ENCODE data around the gene RSBN1L.
"Not testable (repeated sequence)": the region's sequence is repeated elsewhere in the genome, so short reads cannot be mapped to it uniquely, and the experiment has no call there.

Gene RSBN1L

DNA sequence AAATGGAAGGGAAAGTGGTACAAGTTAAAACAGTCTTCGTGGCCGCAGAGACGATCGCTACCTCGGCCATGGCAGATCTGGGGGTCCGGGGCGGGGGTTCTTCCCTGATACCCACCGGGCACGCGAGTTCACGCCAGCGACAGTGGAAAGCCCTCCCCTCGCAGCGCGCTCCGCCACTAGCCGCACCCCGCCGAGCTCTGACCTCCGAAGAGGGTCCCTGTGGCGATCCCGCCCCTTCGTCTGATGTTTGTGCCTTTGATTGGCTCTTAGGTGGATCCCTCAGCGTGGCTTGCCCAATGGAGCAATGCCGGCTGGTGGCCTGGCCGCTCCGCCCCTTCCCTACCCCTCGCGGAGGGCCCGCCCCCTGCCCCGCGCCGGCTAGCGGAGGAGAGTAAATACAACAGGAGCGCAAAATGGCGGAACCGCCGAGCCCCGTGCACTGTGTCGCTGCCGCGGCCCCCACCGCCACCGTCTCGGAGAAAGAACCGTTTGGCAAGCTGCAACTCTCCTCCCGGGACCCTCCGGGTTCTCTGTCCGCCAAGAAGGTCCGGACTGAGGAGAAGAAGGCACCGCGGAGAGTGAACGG is at the start of gene RSBN1L:
Gene RSBN1L, plus strand, starts transcription at position 403 of the 586 bp plus-strand sequence. Its CDS starts 11 bp downstream, at position 414.
- peak; percentile 98 for DNase-seq (ENCODE audit: low spot score)

- DNase-seq (ENCODE audit: low spot score): no peak
Measured at GRCh38 chr7:77648742-77649338, 47.4 kb upstream of the RSBN1L start.

DNA sequence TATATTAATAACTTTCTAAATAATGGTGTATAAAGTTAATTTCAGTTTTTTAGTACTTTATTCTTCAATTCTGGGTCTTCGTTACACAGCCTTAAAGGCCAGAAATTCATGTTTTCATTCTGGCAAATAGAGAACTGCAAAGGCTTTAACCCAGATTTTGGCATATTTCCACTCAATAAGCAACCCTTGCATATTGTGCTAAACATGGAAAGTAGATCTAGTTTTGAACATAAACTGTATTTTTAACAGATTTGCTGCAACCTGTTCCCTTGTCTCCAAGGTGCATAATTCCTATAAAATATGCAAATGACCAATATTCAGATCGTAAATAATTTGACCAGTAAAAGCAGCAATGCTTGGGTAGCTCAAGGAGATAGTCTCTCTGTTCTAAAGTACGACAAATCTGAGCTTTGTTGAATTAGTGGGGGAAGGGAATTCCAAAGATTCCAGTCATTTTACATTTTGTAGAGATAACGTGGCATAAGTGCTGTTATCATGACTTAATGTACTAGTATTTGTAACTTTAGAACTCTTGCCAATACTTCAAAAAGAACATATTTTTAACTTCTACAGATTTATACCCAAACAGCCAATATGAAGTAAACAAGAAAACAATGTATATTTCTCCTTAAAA is 46.4 kb upstream of the RSBN1L start:
- no peak for DNase-seq (ENCODE audit: low spot score)

DNA sequence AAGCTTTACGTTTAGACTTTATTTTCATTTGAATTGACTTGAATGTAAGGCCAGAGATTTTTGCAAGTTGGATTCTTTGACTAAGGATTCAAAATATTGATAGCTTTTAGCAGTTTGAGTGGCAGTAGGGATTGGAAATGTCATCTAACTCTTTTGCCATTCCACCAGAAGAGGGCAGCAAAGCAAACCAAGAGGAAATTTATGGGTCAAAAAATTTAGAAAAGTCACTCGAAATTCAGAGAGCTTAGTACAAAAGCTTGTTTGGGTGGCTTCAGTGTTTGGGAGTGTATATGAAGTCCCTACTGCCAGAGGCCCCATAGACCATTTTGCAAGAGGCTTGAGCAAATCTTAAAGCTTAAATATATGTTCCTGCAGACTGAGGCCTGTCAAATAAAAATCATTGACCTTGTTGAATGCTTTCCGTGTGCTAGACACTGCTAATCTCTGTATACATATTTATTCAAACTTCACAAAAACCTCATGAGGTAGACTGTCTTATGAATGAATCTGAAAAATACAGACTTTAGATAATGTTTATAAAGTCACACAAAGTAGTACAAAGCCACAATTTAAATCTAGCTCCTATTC is 44.6 kb upstream of the RSBN1L start:
- DNase-seq (ENCODE audit: low spot score): peak; percentile 48

GRCh38 chr7:77652826-77653225 is 43.4 kb upstream of the RSBN1L start:
- not testable (repeated sequence) for DNase-seq (ENCODE audit: low spot score)

DNA sequence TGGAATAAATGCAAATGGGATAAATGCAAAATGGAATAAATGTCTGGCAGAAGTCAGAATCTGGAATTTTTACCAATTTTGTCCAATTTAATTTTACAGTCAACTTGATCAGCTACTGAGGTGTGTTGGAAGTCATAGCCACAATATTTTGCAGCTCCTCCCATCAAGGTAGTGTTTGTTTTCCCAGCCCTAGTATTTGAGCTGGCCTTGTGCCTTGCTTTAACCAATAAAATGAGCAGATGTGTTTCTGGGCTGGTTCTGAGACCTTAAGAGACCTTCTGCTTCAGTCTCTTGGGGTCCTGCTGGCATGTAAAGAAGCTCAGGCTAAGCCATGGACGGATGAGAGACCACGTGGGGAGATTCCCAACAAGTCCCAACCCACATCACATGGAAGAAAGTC is 42.7 kb upstream of the RSBN1L start:
- DNase-seq (ENCODE audit: low spot score): no peak

DNA sequence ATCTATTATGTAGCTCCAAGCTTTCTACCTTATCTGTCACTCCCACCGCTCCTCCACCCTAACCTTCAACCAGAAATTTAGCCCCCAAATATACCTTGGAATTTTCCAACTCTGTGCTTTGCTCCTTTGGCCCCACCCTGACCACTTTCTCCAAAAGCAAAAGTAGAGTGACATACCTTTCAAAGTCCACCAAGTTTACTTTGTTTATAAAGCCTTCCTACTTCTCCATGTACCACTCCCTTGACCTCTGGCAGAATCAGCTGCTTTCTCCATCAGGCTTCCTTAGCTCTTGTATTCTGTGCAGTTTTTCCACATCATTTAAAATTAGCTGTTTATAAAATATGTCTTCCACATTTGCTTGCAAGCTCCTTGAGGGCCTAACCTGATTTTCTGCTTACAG is 40.9 kb upstream of the RSBN1L start:
- DNase-seq (ENCODE audit: low spot score): no peak

DNA sequence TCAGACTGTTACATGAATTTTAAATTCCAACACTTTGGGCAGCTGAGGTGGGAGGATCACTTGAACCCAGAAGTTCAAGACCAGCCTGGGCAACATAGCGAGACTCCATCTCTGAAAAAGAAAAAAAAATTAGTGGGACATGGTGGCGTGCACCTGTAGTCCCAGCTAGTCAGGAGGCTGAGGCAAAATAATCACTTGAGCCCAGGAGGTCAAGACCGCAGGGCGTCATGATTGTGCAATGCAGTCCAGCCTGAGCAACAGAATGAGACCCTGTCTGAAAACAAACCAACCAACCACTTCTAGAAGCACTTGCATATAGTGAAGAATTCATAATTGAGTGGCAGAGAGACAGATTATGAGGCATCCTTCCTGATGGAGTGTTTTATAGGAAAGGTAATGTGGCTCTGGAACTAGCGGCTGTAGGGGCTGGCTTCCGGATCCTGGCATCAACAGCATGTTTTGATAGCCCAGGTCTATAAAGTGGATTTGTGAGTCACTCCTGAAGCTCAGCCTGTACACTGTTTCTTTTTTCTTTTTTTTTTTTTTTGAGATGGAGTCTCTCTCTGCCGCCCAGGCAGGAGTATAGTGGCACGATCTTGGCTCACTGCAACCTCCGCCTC is 40.3 kb upstream of the RSBN1L start:
- DNase-seq (ENCODE audit: low spot score): no peak

DNA sequence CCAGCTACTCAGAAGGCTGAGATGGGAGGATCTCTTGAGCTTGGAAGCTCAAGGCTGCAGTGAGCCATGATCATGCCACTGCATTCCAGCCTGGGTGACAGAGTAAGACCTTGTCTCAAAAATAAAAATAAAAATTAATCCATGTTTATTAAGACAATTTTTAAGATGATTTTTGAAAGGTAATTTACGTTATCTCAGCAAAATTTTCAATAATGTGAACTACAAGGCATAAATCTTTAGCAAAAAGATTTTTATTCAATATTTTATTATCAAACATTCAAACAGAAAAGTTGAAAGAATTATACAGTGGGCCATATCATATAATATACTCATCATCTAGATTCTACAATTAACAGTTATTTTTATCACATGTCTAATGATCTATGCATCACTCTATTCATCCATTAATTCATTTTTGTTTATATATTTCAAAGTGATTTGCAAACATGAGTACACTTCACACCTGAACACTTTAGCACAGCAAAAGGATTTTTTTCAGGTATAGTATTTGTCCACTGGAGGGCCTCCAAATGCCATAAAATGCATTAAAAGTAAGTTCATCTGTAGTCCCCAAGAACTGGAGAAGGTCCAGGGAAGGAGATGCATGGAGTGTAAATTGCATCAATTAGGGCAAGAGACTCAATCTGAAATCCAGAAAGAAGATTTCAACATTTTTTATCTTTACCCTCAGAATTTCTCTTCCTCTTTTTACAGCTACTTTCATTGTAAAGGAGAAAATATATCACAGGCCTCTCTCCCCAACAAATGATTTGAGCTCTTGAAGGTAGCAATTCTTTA is 38.6 kb upstream of the RSBN1L start:
- DNase-seq (ENCODE audit: low spot score): peak; percentile 43

DNA sequence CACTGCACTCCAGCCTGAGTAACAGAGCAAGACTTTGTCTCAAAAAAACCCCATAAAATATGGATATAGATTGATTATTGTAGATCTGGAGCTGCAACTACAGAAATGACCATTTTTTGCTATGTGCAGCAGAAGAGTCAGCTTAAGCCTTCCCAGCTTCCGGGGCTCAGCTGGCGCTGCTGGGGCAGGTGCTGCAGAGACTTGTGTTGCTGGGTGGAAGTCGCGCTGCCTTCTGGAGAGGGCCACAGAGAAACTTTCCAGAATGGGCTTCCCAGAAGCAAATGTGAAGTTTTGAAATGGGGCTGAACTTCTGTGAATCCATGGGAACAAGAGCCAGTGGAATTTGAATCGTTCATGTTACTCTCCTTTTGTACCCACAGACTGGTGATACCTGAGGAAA is 37.3 kb upstream of the RSBN1L start:
- no peak for DNase-seq (ENCODE audit: low spot score)

- DNase-seq (ENCODE audit: low spot score): no peak
Measured at GRCh38 chr7:77661816-77662215, 34.4 kb upstream of the RSBN1L start.

DNA sequence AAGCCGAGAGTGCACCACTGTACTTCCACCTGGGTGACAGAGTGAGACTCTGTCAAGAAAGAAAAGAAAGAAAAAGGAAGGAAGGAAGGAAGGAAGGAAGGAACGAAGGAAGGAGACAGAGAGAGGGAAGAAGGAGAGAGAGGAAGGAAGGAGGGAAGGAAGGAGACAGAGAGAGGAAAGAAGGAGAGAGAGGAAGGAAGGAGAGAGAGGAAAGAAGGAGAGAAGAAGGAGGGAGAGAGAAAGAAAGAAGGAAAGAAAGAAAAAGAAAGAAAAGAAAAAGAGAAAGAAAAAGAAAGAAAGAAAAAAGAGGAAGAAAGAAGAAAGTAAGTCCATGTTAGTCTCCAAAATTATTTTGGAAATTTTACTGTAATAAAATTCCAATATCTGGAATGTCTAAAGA is 33.4 kb upstream of the RSBN1L start:
- DNase-seq (ENCODE audit: low spot score): no peak

GRCh38 chr7:77664715-77665114 is 31.5 kb upstream of the RSBN1L start:
- no peak for DNase-seq (ENCODE audit: low spot score)

DNA sequence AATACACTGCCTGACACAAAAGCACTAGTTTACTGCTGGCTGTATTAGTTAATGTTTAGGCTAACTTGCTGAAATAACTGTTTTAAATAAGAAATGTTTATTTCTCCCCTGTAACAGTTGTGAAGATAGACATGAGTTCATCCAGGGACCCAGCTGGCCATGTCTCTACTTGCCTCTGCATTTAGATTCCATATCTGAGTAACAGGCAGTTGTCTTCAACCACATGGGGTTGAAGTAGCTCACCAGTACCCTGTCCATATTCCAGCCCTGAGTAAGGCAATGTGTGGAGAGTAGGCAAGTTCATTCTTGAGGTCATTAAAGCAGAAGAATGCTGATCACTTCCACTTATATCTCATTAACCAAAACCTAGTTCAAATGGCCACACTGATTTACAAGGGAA is 31.1 kb upstream of the RSBN1L start:
- DNase-seq (ENCODE audit: low spot score): no peak

DNA sequence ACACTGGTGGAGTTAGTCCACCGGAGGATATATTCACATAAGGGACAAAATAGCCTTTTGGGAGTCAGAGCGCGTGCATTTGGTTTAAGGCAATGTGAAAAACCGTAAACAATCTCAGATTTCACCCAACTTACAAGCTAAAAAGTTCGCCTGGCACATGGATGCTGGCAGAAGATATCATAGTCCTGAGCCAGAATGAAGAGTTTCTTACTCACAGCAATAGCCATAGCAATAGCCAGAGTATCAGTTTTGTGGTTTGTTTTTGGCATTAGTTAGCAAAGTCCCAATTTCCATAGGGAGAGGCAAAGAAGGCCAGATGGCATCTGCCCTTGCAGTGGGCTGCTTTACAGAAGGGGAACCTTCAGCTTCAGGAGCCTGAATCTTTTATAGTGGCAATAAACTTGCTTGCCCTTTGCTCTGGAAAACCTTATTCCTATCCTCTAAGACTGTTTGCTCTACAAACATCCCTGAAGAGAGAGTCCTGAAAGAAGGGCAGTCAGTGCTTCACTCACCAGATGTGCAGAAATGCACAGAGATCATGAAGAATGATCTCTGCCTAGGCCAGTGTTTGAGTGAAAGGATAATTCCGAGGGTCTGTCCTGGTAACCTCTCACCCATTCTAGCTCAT is 28.7 kb upstream of the RSBN1L start:
- DNase-seq (ENCODE audit: low spot score): no peak

DNA sequence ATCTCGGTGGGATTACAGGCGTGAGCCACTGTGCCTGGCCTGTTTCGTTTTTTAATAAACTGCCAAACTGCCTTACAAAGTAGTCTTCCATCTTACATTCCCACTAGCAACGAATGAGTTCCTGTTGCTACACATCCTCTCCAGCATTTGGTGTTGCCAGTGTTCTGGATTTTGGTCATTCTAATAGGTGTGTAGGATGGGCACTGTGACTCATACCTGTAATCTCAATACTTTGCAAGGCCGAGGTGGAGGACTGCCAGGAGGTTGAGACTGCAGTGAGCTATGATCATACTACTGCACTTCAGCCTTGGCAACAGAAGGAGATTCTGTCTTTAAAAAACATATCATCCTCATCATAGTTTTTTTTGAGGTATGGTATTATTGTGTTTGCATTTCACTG is 21.4 kb upstream of the RSBN1L start:
- no peak for DNase-seq (ENCODE audit: low spot score)

DNA sequence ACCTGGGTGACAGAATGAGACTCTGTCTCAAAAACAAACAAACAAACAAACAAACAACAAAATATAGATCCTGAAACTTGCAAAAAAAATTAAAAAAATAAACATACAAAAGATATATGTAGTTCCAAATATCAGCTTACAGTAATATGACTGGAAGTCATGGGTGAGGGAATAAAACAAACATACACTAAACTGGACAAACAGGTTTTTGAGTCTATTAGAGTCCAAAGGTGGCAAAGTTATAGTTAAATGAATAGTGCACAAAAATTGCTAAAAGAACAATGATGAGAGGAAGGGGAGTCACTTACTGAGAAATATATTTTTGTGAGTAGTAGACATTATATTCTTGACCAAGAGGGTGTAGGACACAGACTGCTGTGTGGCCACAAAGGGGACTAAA is 16.7 kb upstream of the RSBN1L start:
- DNase-seq (ENCODE audit: low spot score): no peak

DNA sequence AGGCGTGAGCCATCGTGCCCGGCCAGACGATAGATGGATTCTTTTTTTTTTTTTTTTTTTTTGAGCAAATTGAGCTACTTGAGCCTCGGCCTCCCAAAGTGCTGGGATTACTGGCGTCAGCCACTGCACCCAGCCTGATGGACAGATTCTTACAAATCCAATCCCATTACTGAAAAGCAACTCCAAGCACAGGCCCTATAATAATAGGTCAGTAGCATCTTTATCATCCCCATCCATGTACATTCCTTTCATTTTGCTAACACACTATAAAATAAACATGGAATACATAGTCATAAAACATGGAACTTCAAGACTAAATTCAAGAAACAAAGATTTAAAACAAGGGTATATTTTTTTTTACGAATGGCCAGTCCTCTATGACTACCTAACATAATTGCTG is 16.0 kb upstream of the RSBN1L start:
- no peak for DNase-seq (ENCODE audit: low spot score)

DNA sequence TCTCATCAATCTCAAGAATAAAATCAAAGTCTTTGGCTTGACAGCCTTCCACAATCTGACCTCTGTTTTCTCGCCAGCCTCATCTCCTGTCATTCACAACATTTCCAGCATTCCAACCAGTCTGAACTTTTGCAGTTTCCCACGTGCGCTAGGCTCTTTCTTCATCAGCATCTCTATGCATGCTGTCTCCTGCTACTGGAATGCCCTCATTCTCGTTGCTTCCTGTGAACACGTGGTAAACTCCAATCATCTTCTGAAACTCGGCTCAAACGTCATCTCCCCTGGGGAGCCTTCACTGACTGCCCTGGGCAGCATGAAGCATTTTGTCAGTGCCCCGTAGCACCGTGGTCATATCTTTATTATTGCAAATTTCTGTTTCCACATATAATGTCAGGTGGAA is 12.2 kb upstream of the RSBN1L start:
- DNase-seq (ENCODE audit: low spot score): no peak

GRCh38 chr7:77685233-77685632 is 11.0 kb upstream of the RSBN1L start:
- no peak for DNase-seq (ENCODE audit: low spot score)

GRCh38 chr7:77687100-77687746 is 9.0 kb upstream of the RSBN1L start:
- no peak for DNase-seq (ENCODE audit: low spot score)
